GM21360 (cell line): Measurements from ENCODE around the gene CTIF.
A peak's percentile ranks its signal among the peaks of the same experiment; 100 is the strongest.

Experiments used
- ATAC-seq: cut with Tn5 transposase; IDR thresholded peaks from one replicate; pipeline ENCODE4 v1.9.1; 2021; ENCODE audit warnings: mild to moderate bottlenecking, moderate library complexity; ENCODE audit not compliant: unreplicated experiment

CTIF gene

DNA sequence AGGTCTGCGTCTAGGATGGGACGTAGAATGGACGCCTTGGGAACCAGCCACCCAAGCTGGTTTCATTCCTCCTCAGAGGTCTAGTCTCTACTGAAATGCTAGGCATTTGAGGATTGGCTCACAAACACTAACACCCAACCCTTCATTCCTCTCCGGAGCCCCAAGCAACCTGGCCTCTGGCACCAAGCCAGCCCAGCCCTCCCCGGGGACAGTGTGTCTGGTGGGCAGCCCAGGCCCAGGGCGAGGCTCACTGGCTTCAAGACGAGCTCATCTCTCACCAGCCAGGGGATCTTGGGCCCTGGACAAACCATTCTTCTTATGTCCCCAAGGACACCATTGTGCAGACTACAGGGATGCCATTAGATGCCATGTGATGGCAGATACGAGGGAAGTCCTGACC is 182.5 kb downstream of the CTIF start:
- ATAC-seq: no peak

DNA sequence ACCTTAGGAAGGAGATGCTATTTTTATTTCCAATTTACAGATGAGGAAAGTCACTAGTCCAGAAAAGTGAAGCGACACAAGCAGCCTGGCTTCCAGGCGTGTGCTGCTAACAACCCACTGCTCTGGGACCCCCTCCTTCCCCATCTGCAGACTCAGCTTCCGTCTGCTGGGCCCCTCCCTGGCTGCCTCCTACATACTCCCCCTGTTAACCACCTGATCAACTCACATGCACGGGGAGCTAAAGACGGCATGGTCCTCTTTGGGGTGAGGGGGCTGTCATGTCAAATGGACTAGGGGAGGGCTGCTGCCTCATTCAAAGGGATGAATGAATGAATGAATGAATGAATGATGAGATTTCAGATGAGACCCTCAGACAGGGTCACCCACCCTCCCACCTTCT is 184.2 kb downstream of the CTIF start:
- no peak for ATAC-seq

DNA sequence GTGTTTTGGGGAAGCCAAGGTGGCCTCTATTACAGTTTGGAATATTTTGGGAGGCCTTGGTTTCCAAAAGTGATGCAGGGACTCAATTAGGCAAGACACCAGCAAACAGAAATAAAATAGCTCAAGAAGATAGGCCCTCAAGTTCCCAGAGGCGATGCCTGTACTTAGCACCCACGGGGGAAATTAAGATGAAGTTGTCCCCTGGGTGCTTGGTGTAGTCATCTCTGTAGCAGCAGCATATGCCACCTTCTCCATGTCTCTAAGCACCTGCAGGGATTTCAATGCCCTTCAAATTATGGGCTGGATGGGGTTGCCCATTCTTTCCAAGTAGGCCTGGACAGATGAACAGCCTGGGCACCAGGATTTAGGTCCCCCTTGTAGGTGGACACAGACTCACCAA is 185.0 kb downstream of the CTIF start:
- ATAC-seq: no peak

DNA sequence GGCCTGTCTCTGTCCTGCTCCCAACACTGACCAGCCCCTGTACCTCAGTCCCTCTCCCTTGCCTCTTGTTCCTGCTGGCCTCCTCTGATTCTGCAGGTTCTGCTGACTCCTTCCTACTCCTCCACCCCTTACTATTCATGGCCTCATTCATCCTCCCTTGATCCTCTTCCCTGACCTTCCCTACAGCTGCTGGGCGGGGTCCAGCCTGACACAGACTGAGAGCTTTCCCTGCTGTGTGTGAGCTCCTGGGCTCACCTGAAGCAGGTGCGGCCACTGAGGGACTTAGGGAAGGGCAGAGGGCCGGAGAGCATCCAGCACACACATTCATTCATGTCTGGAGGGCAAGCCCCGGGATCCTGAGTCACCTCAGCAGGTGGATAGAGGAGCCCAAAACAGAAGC is 185.6 kb downstream of the CTIF start:
- no peak for ATAC-seq

DNA sequence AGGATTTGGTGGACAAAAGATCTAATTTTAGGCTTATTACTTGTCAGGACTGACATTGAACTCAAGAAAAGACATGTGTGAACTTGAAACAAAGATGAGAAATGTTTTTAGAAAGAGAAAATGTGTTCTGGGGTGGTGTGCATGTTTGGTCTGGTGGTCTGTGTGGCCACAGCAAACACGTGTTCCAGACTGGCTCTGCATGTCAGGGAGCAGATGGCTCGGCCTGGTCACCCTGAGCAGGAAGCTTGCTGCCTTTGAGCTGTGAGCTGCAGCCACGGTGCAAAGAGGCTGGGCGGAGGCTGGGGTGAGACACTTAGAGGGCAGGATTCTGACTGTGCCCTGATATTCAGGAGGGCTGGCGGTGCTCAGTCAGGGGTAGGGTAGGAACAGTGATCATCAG is 186.1 kb downstream of the CTIF start:
- ATAC-seq: no peak

DNA sequence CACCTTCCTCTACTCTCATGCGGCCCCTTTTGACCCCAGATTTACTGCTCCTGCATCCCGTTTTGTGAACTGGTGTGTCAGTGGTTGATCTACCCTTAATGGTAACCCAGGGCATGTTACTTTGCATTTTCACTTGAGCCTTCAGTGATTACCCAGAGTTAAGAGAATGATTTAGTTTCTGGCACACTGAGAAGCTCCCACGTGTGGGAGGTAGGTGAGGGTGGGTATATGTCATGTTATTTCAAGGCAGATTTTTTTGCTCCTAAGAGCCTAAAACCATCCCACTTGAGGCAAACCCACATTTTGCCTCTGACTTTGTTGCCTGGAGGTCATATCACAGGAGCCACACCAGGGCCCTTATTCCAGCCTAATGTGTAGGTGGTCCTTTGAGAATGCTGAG is 186.7 kb downstream of the CTIF start:
- ATAC-seq: no peak

DNA sequence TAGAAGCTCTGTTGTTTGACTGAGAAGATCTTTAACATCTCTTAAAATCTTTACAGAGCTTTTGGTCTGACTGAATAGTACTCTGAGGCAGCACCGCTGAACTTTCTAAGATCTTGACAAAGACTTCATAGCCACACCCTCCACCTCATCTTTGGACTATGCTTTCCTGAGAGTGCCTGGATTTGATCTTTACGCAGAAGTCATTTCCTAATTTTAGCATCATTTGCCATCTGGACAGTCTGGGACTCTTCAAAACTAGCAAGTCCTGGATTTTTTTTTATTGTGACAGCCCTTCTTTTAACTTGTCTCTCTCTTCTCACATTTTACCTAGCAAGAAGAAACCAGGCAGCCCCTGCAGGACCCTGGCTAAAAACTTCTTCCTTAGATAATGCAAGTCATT is 188.8 kb downstream of the CTIF start:
- ATAC-seq: no peak

DNA sequence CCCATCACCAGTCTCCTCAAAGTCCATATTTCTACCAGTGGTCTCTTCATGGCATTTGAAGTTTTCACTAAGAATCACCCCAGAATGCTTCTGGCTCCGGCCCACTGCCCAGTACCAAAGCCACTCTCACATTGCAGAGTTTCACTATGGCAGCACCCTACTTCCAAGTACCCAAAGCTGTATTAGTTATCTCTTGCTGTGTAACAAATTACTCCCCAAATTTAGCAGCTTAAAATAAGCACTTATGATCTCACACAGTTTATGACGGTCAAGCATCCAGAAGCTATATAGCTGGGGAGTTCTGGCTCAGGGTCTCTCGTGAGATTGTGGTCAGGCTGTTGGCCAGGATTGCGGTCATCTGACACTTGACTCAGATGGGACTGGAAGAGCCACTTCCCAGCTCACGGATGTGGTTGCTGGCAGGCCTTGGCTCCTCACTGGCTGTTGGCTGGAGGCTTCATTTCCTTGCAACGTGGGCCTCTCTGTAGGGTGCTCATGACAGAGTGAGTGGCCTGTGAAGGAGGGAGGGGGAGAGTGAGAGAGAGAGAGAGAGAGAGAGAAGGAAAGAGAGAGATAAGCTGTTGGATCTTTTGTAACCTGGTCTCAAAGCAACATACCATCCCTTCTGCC is 189.5 kb downstream of the CTIF start:
- ATAC-seq: no peak

DNA sequence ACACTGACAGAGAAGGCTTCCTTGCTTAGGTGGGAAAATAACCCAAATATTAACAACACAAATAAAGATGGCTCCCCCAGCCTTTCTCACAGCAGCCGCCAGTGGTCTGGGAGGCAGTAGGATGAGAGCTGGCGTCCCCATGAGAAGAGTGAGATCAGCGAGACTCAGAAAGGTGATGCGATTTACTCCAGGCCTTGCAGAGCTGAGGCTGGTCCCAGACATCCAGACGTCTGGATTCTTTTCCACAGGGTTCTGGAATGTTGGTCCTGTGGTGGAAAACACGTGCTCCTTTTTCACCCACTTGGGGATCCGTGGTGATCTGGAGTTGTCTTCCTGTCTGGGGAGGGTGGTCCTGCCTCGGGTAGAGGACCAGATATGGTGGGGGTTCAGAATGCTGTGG is 190.6 kb downstream of the CTIF start:
- no peak for ATAC-seq

DNA sequence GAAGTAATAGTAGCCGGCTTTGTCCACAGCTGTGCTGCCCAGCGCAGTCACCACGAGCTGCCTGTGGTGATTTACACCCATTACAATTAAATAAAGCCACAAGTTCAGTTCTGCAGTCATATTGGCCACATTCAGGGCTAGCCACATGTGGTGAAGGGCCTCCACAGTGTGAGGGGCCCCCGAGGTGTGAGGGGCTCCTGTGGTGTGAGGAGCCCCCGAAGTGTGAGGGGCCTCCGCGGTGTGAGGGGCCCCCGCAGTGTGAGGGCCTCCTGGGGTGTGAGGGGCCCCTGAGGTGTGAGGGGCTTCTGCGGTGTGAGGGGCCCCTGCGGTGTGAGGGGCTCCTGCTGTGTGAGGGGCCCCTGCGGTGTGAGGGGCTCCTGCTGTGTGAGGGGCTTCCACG is 191.2 kb downstream of the CTIF start:
- ATAC-seq: no peak

DNA sequence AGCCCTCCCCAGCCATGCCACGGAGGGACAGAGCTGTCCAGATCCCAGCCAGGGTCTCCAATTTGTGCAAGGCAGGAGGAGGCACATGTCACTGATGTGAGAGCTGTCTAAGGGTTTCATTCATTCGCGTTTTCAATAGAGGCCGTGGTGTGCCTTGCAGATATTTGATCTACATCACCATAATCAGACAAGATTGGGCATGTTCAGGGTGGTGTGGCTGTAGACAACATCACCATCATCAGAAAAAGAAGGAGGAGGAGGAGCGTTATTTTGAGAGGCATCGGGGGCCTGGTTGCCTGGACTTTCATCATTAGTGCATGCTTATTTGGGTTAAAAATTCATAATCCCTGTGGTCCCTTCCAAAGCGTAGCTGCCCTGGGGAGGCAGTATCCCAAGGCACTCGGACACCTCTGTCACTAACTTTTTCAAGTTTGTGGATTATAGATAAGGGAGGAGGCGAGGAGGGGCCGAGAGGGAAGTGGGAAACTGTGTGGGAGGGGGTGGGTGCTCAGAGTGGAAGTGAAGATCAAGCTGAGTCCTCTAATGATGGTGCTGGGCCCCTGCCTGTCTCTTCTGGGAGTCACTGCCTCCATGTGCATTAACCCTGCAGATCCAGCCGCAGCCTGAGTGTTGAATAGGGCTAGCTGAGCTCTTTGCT is 194.1 kb downstream of the CTIF start:
- ATAC-seq: peak; percentile 57

DNA sequence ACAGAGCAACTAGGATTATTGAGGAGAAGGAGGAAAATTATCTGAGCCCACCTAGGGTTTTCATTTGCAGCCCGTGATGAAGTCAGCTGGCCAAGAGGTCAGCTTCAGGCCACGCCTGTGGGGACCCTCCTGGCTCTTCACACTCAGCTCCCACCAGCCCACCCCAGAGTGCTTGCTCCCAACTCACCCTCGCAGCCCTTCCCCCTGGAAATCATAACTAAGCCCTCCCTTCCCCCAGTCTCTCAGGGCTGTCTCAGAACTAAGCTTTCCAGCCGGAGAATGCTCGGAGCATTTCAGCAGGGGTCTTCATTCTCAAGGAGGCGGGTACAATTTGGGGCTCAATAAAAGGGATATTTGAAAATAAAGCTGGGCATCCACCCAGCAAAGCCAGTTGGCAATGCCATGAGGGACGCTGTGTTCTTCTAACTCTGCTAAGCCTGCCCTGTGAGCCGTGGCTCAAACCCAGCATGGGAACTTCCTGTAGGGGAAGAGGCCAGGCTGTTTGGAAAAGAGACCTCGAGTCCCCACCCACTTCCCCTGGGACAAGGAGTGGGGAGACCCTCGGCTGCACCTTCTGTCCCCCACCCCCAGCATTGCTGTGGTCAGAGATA is 194.9 kb downstream of the CTIF start:
- no peak for ATAC-seq

DNA sequence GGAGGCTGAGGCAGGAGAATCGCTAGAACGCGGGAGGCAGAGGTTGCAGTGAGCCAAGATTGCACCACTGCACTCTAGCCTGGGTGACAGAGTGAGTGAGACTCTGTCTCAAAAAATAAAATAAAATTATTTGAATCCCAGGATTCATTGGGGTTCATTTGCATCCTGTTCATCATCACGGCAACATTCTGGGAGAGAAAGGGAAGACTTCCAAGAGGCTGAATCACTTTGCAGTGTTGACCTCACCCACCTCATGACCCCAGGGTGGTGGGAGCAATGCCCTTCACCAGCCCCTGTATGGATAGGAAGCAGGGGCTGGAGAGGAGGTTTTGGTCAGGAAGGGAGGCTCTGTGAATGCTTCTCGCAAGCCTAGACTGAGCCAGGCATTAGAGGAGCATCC is 195.6 kb downstream of the CTIF start:
- ATAC-seq: no peak

DNA sequence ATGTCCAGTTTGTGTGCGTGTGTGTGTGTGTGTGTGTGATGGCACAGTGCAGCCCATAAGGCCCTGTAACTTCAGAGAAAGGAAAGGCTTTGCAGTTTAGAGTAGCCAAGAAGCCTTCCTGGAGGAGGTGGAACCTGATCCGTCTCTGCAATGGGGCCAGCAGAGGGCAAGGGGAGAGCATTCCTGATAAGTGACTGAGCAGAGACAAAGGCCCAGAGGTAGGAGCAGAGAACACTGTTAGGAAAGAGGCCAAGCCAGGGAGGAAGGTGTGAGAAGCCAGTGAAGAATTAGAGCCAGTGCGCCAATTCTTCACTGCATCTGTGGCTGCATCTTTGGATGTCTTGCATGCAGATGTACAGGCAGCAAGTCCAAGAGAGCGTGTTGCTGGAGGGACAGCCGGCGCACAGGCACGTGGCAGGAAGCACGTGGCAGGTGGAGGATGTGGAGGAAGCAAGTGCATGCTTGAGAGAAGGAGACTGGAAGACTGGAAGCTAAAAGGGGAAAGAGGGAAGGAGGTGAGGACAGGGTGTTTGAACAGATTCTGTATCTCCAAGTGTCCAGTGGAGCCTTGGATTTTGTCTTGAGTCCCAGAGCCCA is 196.3 kb downstream of the CTIF start:
- no peak for ATAC-seq

DNA sequence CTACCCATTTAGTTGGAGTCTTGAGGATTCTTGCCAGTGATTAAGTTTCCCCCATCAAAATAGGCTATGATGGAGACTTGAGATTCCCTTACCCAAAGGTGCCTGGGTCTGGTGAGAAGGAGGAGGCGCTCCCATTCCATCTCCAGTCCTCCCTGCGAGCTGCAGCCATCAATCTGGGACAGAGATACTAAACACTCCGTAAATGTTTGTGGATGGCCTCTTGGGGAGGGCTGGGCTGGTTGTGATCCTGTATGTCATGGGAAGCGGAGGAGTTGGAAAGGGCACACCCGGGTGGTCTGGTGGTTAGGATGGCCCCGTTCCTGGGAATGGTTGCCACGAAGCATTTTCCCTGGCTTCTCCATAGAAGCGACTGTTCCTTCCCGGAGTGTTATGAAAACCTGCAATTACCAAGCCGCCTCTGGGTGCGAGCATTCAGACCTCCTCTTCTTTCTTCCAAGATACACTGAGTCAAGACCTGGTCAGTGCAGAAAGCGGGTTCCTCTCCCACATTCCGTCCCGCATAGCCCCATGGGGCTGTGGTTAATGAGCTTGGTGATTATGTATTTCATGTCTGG is 196.9 kb downstream of the CTIF start:
- ATAC-seq: no peak

DNA sequence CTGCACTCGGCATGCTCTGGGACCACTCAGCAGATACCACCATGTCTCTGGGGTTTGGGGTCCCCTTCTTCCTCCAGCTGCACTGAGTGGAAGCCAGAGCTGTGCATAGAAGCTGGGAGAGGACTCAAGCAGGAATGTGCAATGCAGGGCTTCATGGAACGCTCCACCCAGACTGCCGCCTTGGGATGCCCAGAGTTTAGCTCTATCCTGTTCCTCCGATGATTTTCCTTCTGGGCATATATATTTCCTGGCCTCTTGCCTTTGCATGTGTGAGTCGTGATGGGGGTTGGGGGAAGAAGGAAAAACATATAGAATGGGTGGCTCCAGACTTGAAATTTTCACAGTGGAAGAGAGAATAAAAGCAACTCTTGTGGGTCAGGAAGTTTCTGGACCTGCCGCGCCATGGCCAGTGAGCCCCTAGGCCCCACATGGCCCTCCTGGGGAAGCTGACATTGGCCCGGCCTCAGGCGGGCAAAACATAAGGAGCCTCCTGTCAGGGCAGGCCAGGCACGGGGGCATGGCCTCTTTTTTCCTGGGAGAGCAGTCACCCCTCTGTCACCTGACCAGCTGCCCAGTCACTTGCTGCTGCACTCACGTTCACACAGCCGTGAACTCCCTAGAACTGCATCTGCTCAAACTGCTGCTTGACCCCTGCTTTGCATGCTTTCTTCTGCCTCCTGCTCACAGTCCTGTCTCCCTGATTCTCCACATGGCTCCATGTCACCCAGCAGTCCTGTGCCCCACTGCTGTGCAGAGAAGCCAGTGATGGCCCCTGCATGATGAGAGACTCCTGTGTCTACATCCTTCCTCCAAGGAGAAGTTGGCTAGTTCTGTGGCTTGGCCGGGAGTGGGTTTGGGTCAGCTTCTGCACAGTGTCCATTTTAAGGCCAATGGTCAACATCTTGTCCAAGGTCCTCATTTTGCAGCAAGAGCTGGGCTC is 197.8 kb downstream of the CTIF start:
- no peak for ATAC-seq

DNA sequence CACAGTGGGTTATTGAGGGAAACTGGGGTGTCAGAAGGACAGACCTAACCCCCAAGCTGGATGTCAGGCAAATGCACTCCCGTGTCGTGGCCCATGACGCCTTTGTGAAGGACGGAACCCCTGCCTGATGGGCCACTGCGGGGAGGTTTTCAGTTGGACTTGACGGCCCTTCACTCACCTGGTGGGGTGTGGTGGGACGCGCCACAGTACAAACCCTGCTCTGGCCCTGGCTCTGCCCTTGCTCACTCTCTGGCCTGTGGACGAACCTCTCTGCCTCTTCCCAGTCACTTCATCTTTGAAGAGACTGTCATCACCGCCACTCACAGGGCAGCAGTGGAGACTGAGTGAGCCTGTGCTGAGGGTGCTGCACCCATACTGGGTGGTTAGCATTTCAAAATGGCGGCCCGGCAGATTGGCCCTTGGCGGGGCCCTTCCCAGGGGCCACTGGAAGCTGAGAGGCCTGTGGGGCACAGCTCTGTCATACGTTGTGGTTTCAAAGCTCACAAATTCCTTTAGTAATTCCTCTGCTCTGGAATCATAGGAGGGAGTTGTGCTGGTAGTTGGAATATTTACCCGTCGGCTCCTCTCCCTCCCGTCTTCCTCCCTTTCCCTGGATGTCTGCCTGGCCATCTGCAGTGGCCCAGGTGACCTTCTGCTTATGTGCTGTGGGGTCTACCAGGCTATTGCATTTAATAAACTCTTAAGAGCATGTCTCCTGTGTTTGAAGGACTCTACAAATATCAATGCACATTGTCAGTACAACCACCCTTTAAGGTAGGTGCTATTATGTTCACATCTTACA is 200.6 kb downstream of the CTIF start:
- no peak for ATAC-seq

DNA sequence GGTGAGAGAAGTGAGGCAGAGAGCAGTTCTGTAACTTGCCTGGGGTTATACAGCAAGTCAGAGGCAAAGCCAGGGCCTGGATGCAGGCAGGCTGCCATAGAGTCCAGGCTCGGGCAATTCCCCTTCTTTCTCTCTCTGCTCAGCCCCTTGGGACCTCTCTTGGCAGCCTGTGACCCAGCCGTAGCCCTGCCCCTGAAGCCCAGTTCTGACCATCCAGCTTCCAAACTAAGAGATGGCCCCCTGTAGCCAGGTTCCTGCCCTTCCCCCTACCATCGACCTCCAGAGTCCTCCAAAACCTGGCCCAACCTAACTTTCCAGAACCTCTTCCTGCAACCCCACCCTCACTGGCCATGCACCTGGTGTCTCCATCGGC is 201.2 kb downstream of the CTIF start:
- ATAC-seq: no peak

DNA sequence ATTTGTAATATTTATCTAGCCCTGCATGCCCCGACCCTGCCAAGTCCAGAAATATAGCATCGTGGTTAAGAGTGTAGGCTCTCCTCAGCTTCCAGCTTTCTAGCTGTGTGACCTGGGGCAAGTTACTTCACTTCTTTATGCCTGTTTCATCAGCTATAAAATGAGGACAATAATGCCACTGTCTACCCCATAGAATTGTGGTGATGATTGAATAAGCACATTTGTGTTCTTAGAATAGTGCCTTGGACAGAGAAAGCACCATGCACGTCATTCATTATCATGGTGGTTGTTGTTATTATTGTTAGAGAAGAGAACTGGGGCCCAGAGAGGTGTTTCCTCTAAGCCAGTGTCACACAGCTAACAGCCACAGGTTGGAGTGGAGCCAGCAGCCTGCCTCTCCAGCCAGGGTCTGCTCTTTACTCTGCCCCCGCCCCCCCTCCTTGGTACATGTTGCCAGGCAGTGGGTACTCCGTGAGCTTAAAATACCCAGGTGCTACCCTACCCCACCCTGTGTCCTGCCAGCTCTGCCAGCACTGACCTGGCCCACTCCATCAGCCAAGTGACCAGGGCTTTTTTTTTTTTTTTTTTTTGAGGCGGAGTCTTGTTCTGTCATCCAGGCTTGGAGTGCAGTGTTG is 202.1 kb downstream of the CTIF start:
- no peak for ATAC-seq

DNA sequence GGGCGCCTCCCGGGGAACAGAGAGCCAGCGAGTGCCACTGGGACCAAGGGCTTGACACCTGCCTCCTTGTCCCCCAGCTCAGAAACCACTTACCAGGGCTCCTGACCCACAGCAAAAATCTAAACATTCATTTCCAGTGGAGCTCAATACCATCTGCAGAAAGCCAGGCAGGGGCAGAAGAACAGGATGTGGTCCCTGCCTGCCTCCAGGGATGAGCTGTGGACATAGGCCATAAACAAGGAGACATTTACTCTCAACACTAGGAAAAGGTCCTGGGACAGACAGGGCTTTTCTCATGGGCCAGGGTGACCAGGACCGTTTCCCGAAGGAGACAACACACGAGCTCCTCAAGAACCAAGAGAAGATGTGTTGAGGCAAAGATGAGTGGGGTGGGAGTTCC is 203.0 kb downstream of the CTIF start:
- no peak for ATAC-seq
